Common myeloid progenitor, CD34-positive (primary cell): ENCODE data around the gene RACGAP1.

ENCODE experiments used
- CTCF ChIA-PET: fragments of 350-600 bp; sonication (Branson Sonifier 250); formaldehyde crosslinking; loops from one replicate; lab custom pipeline; 2021; ENCODE audit warnings: antibody characterized with exemption; lab: Charles Lee
- POLR2A ChIA-PET: fragments of 350-600 bp; sonication (Branson Sonifier 250); formaldehyde crosslinking; loops from one replicate; lab custom pipeline; 2021; ENCODE audit warnings: antibody characterized with exemption; lab: Charles Lee
- DNase-seq, 3 donors: peaks; one replicate each; pipeline versions ENCODE4 v3.0.0 to v3.0.0-alpha.2; 2013
- H3K27ac ChIP-seq, 2 experiments: 1 replicate in 1 of 2; 2 replicates in 1 of 2; pipeline ENCODE4 v1.7.0; 2013; ENCODE audit warnings: inconsistent platforms in 2 of 2, low read length in 2 of 2, mild to moderate bottlenecking in 2 of 2, low read depth in 1 of 2, moderate library complexity in 1 of 2; ENCODE audit not compliant: severe bottlenecking in 2 of 2, insufficient read depth in 1 of 2, poor library complexity in 1 of 2
- H3K27me3 ChIP-seq, 5 experiments: replicated peaks in 2 of 5; 1 replicate in 3 of 5; 2 replicates in 2 of 5; pipeline versions ENCODE4 v1.6.1 to v1.7.0; 2013; ENCODE audit warnings: low read length in 4 of 5, mild to moderate bottlenecking in 2 of 5, moderate library complexity in 2 of 5, inconsistent platforms in 1 of 5; ENCODE audit not compliant: insufficient read depth in 5 of 5, control insufficient read depth in 4 of 5
- H3K36me3 ChIP-seq, 4 experiments: 1 replicate in 2 of 4; 2 replicates in 2 of 4; pipeline versions ENCODE4 v1.6.1 to v1.7.0; 2013; ENCODE audit warnings: low read length in 3 of 4, control low read depth in 1 of 4, mild to moderate bottlenecking in 1 of 4; ENCODE audit not compliant: control insufficient read depth in 4 of 4, insufficient read depth in 4 of 4
- H3K4me1 ChIP-seq, 4 experiments: 1 replicate in 3 of 4; 2 replicates in 1 of 4; pipeline versions ENCODE4 v1.6.1 to v1.7.1; 2013; ENCODE audit warnings: low read length in 3 of 4, mild to moderate bottlenecking in 3 of 4, control low read depth in 1 of 4, inconsistent platforms in 1 of 4, moderate library complexity in 1 of 4; ENCODE audit not compliant: control insufficient read depth in 4 of 4, insufficient read depth in 4 of 4; ENCODE audit errors: control extremely low read depth in 1 of 4
- H3K4me3 ChIP-seq, 7 experiments: 1 replicate in 4 of 7; 2 replicates in 3 of 7; pipeline versions ENCODE4 v1.5.1 to v1.7.0; 2013; ENCODE audit warnings: mild to moderate bottlenecking in 7 of 7, low read length in 6 of 7, moderate library complexity in 6 of 7, inconsistent platforms in 2 of 7, low read depth in 2 of 7, control low read depth in 1 of 7; ENCODE audit not compliant: insufficient read depth in 4 of 7, control insufficient read depth in 1 of 7; ENCODE audit errors: extremely low read depth in 1 of 7
- H3K9me3 ChIP-seq, 5 experiments: 1 replicate in 4 of 5; 2 replicates in 1 of 5; pipeline versions ENCODE4 v1.6.1 to v1.7.1; 2013; ENCODE audit warnings: low read length in 4 of 5, mild to moderate bottlenecking in 2 of 5, inconsistent platforms in 1 of 5, low read depth in 1 of 5, moderate library complexity in 1 of 5; ENCODE audit not compliant: control insufficient read depth in 4 of 5, insufficient read depth in 2 of 5; ENCODE audit errors: control extremely low read depth in 1 of 5
- WGBS: methylation state at CpG from one replicate; pipeline ENCODE4 v1.1.5; 2013; ENCODE audit not compliant: insufficient coverage; 5-methylcytosine and 5-hydroxymethylcytosine counted together

RACGAP1 gene

DNA sequence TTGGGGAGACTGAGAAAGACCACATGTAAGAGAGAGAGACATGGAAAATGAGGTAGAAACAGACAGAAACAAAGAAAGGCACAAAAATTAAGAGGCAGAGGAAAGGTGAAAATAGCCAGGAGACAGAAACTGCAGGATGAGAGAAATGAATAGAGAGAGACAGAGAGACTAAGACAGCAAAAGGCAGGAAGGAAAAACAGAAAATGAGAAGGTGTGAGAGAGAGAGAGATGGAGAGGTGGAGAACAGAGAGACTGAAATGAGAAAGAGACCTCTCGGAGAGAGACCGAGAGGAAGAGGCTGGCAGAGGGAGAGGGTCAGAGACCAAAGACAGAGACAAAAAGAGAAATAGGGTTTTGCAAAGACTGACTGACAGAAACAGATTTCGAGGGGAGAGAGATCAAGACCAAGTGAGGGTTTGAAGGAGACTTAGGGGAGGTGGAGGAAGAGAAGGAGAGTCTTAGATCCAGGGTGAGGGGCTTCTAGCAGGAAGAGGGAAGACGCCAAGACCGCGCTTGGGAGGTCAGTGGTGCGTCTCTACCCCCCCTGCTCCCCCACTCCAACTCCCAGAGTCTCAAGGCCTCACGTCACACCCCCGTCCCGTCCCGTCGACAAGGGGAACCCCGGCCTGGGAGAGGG, 64.7 kb downstream of the RACGAP1 start:
- no peak for DNase-seq
- WGBS: 29% methylated on average over 9 of the region's 13 CpGs
- Histone ChIP-seq H3K27ac (no peak overlapping the region), H3K9me3 (no peaks in the 10 kb centered on the region), H3K27me3 (peaks cover 0 to 97% (median 55%) of the 10 kb centered on the region in 5 experiments), H3K36me3 (no peaks in the 10 kb centered on the region), H3K4me3 (no peak overlapping the region), H3K4me1 (peaks cover 6 to 35% (median 27%) of the 10 kb centered on the region in 4 experiments)
- POLR2A ChIA-PET: no interaction called here
- CTCF ChIA-PET: interaction anchor here (0.9 to 12.6 kb wide), 8 partner anchors 13 to 106 kb away, joined by 3 to 209 read pairs (median 5); partner anchors contain the start of gene AQP2

GRCh38 chr12:49959685-49960473, 65.4 kb downstream of the RACGAP1 start:
- 18% methylated on average over 9 of the region's 11 CpGs for WGBS
- Histone ChIP-seq H3K9me3 (no peaks in the 10 kb centered on the region), H3K4me1 (peaks cover 6 to 42% (median 34%) of the 10 kb centered on the region in 4 experiments), H3K27me3 (peaks cover 0 to 97% (median 59%) of the 10 kb centered on the region in 5 experiments), H3K27ac (no peak overlapping the region), H3K36me3 (no peaks in the 10 kb centered on the region), H3K4me3 (no peak overlapping the region)
- ChIA-PET CTCF (interaction anchor here (0.9 to 6.2 kb wide), 9 partner anchors 8 to 110 kb away, joined by 3 to 44 read pairs (median 6); partner anchors contain the start of gene AQP2), POLR2A (no interaction called here)
- DNase-seq: peak in 2 of 3 donors; percentile 88 to 90

DNA sequence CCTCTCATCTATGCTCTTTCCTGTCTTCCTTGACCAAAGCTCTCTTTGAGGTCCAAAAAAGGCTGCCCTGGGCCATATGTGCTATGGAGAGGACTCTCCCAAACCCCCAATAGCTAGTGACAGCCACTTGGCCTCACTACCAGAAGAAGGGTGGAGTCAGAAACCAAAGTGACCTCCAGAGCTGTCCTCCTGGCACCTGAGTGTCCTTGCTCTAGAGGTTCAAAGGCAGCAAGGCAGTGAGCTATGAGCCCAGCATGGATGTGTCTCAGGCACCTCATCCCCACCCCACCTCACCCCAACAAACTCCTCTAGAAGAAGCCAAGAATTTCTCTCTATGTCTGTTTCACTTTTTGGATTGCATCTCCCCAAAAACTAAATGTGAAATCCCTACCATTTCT, 67.7 kb downstream of the RACGAP1 start:
- no peaks in the 10 kb centered on the region for H3K9me3 ChIP-seq
- H3K36me3 ChIP-seq: no peaks in the 10 kb centered on the region
- POLR2A ChIA-PET: no interaction called here
- DNase-seq: no peak
- no peak overlapping the region for H3K27ac ChIP-seq
- peaks cover 6 to 43% (median 34%) of the 10 kb centered on the region in 4 experiments for H3K4me1 ChIP-seq
- peaks cover 0 to 97% (median 68%) of the 10 kb centered on the region in 5 experiments for H3K27me3 ChIP-seq
- CTCF ChIA-PET: interaction anchor here (0.7 to 6.2 kb wide), 6 partner anchors 10 to 121 kb away, joined by 3 to 44 read pairs (median 14); partner anchors contain the start of gene AQP2
- H3K4me3 ChIP-seq: no peak overlapping the region

- Histone ChIP-seq H3K36me3 (no peaks in the 10 kb centered on the region), H3K27me3 (peaks cover 0 to 97% (median 72%) of the 10 kb centered on the region in 5 experiments)
- CTCF ChIA-PET: interaction anchor here (0.7 to 6.2 kb wide), 7 partner anchors 9 to 114 kb away, joined by 3 to 44 read pairs (median 24); partner anchors contain the start of gene AQP2
Observed at GRCh38 chr12:49956663-49957569, 68.4 kb downstream of the RACGAP1 start.

DNA sequence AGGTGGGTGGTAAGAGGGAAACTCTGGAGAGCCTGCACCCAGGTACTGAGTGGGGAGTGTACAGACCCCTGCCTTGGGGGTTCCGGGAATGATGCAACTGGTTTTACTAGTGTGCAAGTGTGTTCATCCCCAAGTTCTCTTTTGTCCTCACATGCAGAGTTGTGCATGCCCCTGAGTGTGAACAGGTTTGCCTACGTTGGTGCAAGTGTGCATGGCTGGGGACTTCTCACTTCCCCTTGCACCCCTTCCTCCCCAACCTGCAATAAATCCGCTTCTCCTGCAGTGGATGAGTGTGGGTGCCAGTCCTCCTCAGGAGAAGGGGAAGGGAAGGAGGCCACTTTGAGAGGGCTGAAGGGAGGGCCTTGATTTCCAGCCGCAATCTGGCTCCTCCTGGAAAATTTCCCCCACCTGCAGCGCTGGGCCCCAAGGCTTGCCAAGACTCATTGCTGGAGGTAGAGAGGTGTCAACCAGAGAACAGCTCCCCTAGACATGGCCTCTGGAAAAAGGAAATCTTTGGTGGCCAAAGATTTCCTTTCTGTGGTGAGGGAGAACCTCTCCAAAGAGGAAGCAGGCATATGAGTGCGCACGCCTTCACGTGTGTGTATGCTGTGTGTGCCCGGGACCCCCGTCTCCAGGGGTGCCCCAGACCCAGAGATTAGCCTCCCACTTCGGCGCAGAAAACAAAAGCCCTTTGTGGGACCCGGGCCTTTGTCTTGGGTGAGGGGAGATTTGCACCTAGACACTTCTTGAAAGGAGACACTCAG, 69.2 kb downstream of the RACGAP1 start:
- ChIA-PET POLR2A (interaction anchor here (0.6 kb wide), 1 partner anchor 100 kb away, joined by 3 read pairs; no protein-coding TSS in a partner anchor), CTCF (interaction anchor here (0.8 to 5.4 kb wide), 6 partner anchors 10 to 103 kb away, joined by 3 to 32 read pairs (median 4); no protein-coding TSS in a partner anchor)
- DNase-seq: peak; percentile 57 to 75 (median 73)
- Histone ChIP-seq H3K4me3 (peak overlapping the region in 1 of 7 experiments; percentile 11), H3K36me3 (no peaks in the 10 kb centered on the region), H3K27ac (no peak overlapping the region), H3K9me3 (no peaks in the 10 kb centered on the region), H3K4me1 (peaks cover 6 to 36% (median 29%) of the 10 kb centered on the region in 4 experiments), H3K27me3 (peaks cover 0 to 99% (median 79%) of the 10 kb centered on the region in 5 experiments)
- 1% methylated on average over 11 of the region's 13 CpGs for WGBS

More at GRCh38 chr12:49956663-49957569, 68.4 kb downstream of the RACGAP1 start:
- 73% methylated on average over 3 of the region's 6 CpGs for WGBS
- no peaks in the 10 kb centered on the region for H3K9me3 ChIP-seq
- POLR2A ChIA-PET: no interaction called here
- peaks cover 6 to 43% (median 34%) of the 10 kb centered on the region in 4 experiments for H3K4me1 ChIP-seq
- no peak for DNase-seq
- H3K4me3 ChIP-seq: no peak overlapping the region
- no peak overlapping the region for H3K27ac ChIP-seq
